ENCODE results near the gene MIEF2. TPM values are rescaled to one million over a fixed set of nuclear protein-coding genes. Genes with fewer than 3 reads are reported as not detected.

The MIEF2 gene
- total and polyA plus RNA-seq, 5 donors from 2014 or later, result 11.7 to 19.9 (median 13.1) TPM

GRCh38 chr17:18225121-18225641 is 35.3 kb upstream of the MIEF2 start, which contains the start of gene LLGL1:
Gene LLGL1 (plus strand): TSS chr17:18225635. CDS start chr17:18225683, 48 bp downstream.
- H3K27ac ChIP-seq (ENCODE audit: insufficient read depth, low read length, poor library complexity, severe bottlenecking), result no peak within 1 kb of the TSS
- Mint-ChIP-seq H3K27ac (peak within 1 kb of the TSS; percentile 14 to 98 (median 96)), H3K36me3 (no peaks in the 10 kb centered on the region), H3K9me3 (peaks cover 0 to 2% (median 0%) of the 10 kb centered on the region in 7 donors), H3K4me1 (peaks cover 0 to 42% (median 16%) of the 10 kb centered on the region in 4 donors), H3K4me3 (peak within 1 kb of the TSS; percentile 84 to 98 (median 94)), H3K27me3 (no peaks in the 10 kb centered on the region)
- no peaks in the 10 kb centered on the region for H3K27me3 ChIP-seq (ENCODE audit: control insufficient read depth, insufficient read depth, low read length)
- DNase-seq (peak; percentile 93 to 97 (median 95)), ATAC-seq (ENCODE audit: low read depth in 2 of 2) (peak; percentile 97 to 99)
- H3K4me1 ChIP-seq (ENCODE audit: control insufficient read depth, insufficient read depth, low read length, poor library complexity, severe bottlenecking), result peaks cover 18% of the 10 kb centered on the region
- no peaks in the 10 kb centered on the region for H3K9me3 ChIP-seq (ENCODE audit: control insufficient read depth in 2 of 2, low read length in 2 of 2)
- peak within 1 kb of the TSS; percentile 82 for H3K4me3 ChIP-seq (ENCODE audit: low read depth, low read length)
- H3K36me3 ChIP-seq (ENCODE audit: control insufficient read depth, insufficient read depth, low read length), result no peaks in the 10 kb centered on the region

- Histone ChIP-seq H3K9me3 (ENCODE audit: control insufficient read depth in 2 of 2, low read length in 2 of 2) (no peaks in the 10 kb centered on the region), H3K4me3 (ENCODE audit: low read depth, low read length) (peak overlapping the region; percentile 82), H3K4me1 (ENCODE audit: control insufficient read depth, insufficient read depth, low read length, poor library complexity, severe bottlenecking) (peaks cover 18% of the 10 kb centered on the region), H3K27ac (ENCODE audit: insufficient read depth, low read length, poor library complexity, severe bottlenecking) (no peak overlapping the region), H3K36me3 (ENCODE audit: control insufficient read depth, insufficient read depth, low read length) (no peaks in the 10 kb centered on the region), H3K27me3 (ENCODE audit: control insufficient read depth, insufficient read depth, low read length) (no peaks in the 10 kb centered on the region)
- Mint-ChIP-seq H3K27me3 (no peaks in the 10 kb centered on the region), H3K27ac (peak overlapping the region in 2 of 3 donors; percentile 96 to 98), H3K4me1 (peaks cover 0 to 42% (median 16%) of the 10 kb centered on the region in 4 donors), H3K9me3 (peaks cover 0 to 2% (median 0%) of the 10 kb centered on the region in 7 donors), H3K4me3 (peak overlapping the region; percentile 84 to 98 (median 94)), H3K36me3 (no peaks in the 10 kb centered on the region)
- DNase-seq, result peak in 2 of 3 donors; percentile 9 to 18
- no peak for ATAC-seq (ENCODE audit: low read depth in 2 of 2)
These were observed 34.7 kb upstream of the MIEF2 start for GRCh38 chr17:18225642-18226283.

DNA sequence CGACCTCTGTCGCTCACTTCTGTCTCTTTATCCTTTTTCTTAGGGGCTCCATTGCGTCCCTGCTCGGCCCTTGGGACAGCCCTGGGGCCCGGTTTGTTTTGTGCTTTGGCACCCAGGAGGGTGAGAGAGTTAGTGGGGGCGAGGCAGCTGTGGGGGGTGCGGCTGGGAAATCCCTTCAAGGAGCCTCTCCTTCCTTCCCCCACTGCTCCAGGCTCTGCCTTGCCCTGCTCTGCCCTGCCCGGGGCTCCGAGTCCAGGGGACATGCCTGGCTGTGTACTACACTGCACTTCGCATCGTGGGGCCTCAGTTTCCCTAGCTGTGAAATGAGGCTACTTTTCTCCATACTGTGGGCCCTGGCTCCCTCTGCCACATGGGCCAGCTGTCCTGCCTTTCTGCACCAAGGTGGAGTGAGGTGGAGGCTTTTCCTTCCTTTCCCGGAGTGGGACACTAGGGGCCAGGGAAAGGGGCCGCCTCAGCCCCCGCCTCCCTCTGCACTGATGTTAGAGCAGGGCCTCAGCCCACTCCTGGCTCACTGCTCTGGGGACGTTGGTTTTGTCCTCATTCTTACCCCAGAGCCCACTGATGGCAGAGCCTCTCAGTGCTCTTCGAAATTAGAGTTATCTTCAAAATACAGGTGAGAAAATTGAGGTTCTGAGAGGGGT is 34.0 kb upstream of the MIEF2 start:
- Mint-ChIP-seq H3K27ac (peak overlapping the region; percentile 74 to 98 (median 96)), H3K9me3 (peaks cover 0 to 2% (median 0%) of the 10 kb centered on the region in 7 donors), H3K36me3 (no peaks in the 10 kb centered on the region), H3K27me3 (no peaks in the 10 kb centered on the region), H3K4me3 (peak overlapping the region; percentile 84 to 98 (median 94)), H3K4me1 (peaks cover 0 to 42% (median 16%) of the 10 kb centered on the region in 4 donors)
- no peaks in the 10 kb centered on the region for H3K27me3 ChIP-seq (ENCODE audit: control insufficient read depth, insufficient read depth, low read length)
- H3K4me1 ChIP-seq (ENCODE audit: control insufficient read depth, insufficient read depth, low read length, poor library complexity, severe bottlenecking), result peaks cover 18% of the 10 kb centered on the region
- H3K4me3 ChIP-seq (ENCODE audit: low read depth, low read length), result peak overlapping the region; percentile 82
- no peaks in the 10 kb centered on the region for H3K36me3 ChIP-seq (ENCODE audit: control insufficient read depth, insufficient read depth, low read length)
- DNase-seq (no peak), ATAC-seq (ENCODE audit: low read depth in 2 of 2) (no peak)
- H3K9me3 ChIP-seq (ENCODE audit: control insufficient read depth in 2 of 2, low read length in 2 of 2), result no peaks in the 10 kb centered on the region
- H3K27ac ChIP-seq (ENCODE audit: insufficient read depth, low read length, poor library complexity, severe bottlenecking), result no peak overlapping the region

DNA sequence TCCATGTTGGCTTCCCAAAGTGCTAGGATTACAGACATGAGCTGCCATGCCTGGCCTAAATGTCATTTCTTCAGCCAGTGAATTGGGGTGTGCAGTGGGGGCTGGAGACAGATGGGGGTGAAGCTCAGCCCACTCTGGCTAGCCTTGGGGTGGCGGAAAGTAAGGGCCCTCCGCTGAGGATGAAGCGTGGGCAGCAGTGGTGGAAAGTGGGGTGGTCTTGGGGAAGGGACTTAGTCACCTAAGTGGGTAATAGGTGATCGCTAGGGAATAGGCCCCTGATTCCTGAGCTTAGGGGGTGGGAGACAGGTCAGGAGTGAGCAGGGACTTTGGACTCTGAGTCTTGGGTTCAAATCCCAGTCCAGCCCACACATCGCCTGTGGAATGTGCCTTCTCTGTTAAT is 32.8 kb upstream of the MIEF2 start:
- peaks cover 0 to 2% (median 0%) of the 10 kb centered on the region in 7 donors for H3K9me3 Mint-ChIP-seq
- no peaks in the 10 kb centered on the region for H3K27me3 Mint-ChIP-seq
- H3K27me3 ChIP-seq (ENCODE audit: control insufficient read depth, insufficient read depth, low read length), result no peaks in the 10 kb centered on the region
- no peaks in the 10 kb centered on the region for H3K9me3 ChIP-seq (ENCODE audit: control insufficient read depth in 2 of 2, low read length in 2 of 2)
- DNase-seq (no peak), ATAC-seq (ENCODE audit: low read depth in 2 of 2) (no peak)
- no peak overlapping the region for H3K27ac ChIP-seq (ENCODE audit: insufficient read depth, low read length, poor library complexity, severe bottlenecking)
- peak overlapping the region in 3 of 4 donors; percentile 44 to 65 (median 53) for H3K4me3 Mint-ChIP-seq
- H3K4me3 ChIP-seq (ENCODE audit: low read depth, low read length), result no peak overlapping the region
- peaks cover 7% of the 10 kb centered on the region for H3K36me3 ChIP-seq (ENCODE audit: control insufficient read depth, insufficient read depth, low read length)
- peaks cover 18% of the 10 kb centered on the region for H3K4me1 ChIP-seq (ENCODE audit: control insufficient read depth, insufficient read depth, low read length, poor library complexity, severe bottlenecking)
- peaks cover 0 to 42% (median 16%) of the 10 kb centered on the region in 4 donors for H3K4me1 Mint-ChIP-seq
- no peaks in the 10 kb centered on the region for H3K36me3 Mint-ChIP-seq
- H3K27ac Mint-ChIP-seq, result peak overlapping the region in 1 of 3 donors; percentile 53

- DNase-seq (no peak), ATAC-seq (ENCODE audit: low read depth in 2 of 2) (no peak)
- peak overlapping the region in 1 of 3 donors; percentile 33 for H3K27ac Mint-ChIP-seq
These were observed 32.2 kb upstream of the MIEF2 start for GRCh38 chr17:18228176-18228682.

GRCh38 chr17:18229254-18229653 is 31.2 kb upstream of the MIEF2 start:
- Histone ChIP-seq H3K4me3 (ENCODE audit: low read depth, low read length) (no peak overlapping the region), H3K27ac (ENCODE audit: insufficient read depth, low read length, poor library complexity, severe bottlenecking) (no peak overlapping the region), H3K4me1 (ENCODE audit: control insufficient read depth, insufficient read depth, low read length, poor library complexity, severe bottlenecking) (peaks cover 18% of the 10 kb centered on the region), H3K27me3 (ENCODE audit: control insufficient read depth, insufficient read depth, low read length) (no peaks in the 10 kb centered on the region), H3K36me3 (ENCODE audit: control insufficient read depth, insufficient read depth, low read length) (peaks cover 10% of the 10 kb centered on the region), H3K9me3 (ENCODE audit: control insufficient read depth in 2 of 2, low read length in 2 of 2) (no peaks in the 10 kb centered on the region)
- H3K4me1 Mint-ChIP-seq, result peaks cover 0 to 42% (median 16%) of the 10 kb centered on the region in 4 donors
- H3K36me3 Mint-ChIP-seq, result no peaks in the 10 kb centered on the region
- ATAC-seq (ENCODE audit: low read depth in 2 of 2), result no peak
- no peak for DNase-seq
- peak overlapping the region in 1 of 4 donors; percentile 65 for H3K4me3 Mint-ChIP-seq
- H3K27ac Mint-ChIP-seq, result no peak overlapping the region
- peaks cover 0 to 2% (median 0%) of the 10 kb centered on the region in 7 donors for H3K9me3 Mint-ChIP-seq
- H3K27me3 Mint-ChIP-seq, result no peaks in the 10 kb centered on the region

More at GRCh38 chr17:18228176-18228682, 32.2 kb upstream of the MIEF2 start:
- Mint-ChIP-seq H3K27me3 (no peaks in the 10 kb centered on the region), H3K36me3 (no peaks in the 10 kb centered on the region), H3K4me1 (peaks cover 0 to 42% (median 16%) of the 10 kb centered on the region in 4 donors), H3K9me3 (peaks cover 0 to 2% (median 0%) of the 10 kb centered on the region in 7 donors), H3K4me3 (peak overlapping the region in 2 of 4 donors; percentile 27 to 65)
- peaks cover 7% of the 10 kb centered on the region for H3K36me3 ChIP-seq (ENCODE audit: control insufficient read depth, insufficient read depth, low read length)
- no peaks in the 10 kb centered on the region for H3K9me3 ChIP-seq (ENCODE audit: control insufficient read depth in 2 of 2, low read length in 2 of 2)
- no peak overlapping the region for H3K4me3 ChIP-seq (ENCODE audit: low read depth, low read length)
- H3K4me1 ChIP-seq (ENCODE audit: control insufficient read depth, insufficient read depth, low read length, poor library complexity, severe bottlenecking), result peaks cover 18% of the 10 kb centered on the region
- H3K27me3 ChIP-seq (ENCODE audit: control insufficient read depth, insufficient read depth, low read length), result no peaks in the 10 kb centered on the region
- no peak overlapping the region for H3K27ac ChIP-seq (ENCODE audit: insufficient read depth, low read length, poor library complexity, severe bottlenecking)

- DNase-seq (no peak), ATAC-seq (ENCODE audit: low read depth in 2 of 2) (no peak)
- Histone ChIP-seq H3K36me3 (ENCODE audit: control insufficient read depth, insufficient read depth, low read length) (peaks cover 13% of the 10 kb centered on the region), H3K27ac (ENCODE audit: insufficient read depth, low read length, poor library complexity, severe bottlenecking) (no peak overlapping the region), H3K4me1 (ENCODE audit: control insufficient read depth, insufficient read depth, low read length, poor library complexity, severe bottlenecking) (peaks cover 17% of the 10 kb centered on the region), H3K4me3 (ENCODE audit: low read depth, low read length) (no peak overlapping the region), H3K27me3 (ENCODE audit: control insufficient read depth, insufficient read depth, low read length) (no peaks in the 10 kb centered on the region), H3K9me3 (ENCODE audit: control insufficient read depth in 2 of 2, low read length in 2 of 2) (no peaks in the 10 kb centered on the region)
- Mint-ChIP-seq H3K9me3 (peaks cover 0 to 2% (median 0%) of the 10 kb centered on the region in 7 donors), H3K27ac (no peak overlapping the region), H3K27me3 (no peaks in the 10 kb centered on the region), H3K36me3 (peaks cover 3% of the 10 kb centered on the region), H3K4me1 (peaks cover 0 to 41% (median 16%) of the 10 kb centered on the region in 4 donors), H3K4me3 (no peak overlapping the region)
These were observed 30.7 kb upstream of the MIEF2 start for GRCh38 chr17:18229771-18230170.

Measured in CD4-positive, CD25-positive, alpha-beta regulatory T cell (primary cell).